Measurements from ENCODE around the gene DUSP19.

DNA sequence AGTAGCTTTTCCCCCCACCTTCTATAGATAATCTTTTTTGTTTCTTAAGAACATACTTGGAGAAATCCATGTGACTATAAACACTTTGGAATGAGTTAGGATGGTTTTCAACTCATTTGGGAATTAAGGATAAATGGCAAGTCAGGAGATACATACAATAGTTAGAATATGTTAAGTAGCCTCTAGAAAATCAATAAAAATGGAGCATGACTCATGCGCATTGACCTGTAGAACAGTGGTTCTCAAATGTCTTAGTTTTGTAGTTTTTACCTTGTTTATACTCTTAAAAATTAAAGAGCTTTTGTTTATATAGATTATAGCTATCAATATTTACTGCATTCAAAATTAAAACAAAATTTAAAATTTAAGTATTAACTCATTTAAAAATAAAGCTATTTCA is 70.4 kb downstream of the DUSP19 start:
- TF ChIP-seq, protein P1, sequence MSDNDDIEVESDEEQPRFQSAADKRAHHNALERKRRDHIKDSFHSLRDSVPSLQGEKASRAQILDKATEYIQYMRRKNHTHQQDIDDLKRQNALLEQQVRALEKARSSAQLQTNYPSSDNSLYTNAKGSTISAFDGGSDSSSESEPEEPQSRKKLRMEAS (IDR thresholded peaks at IDR 0.05), result no peak
- TF ChIP-seq POLR2AphosphoS5 (IDR thresholded peaks at IDR 0.05; ENCODE audit: low read depth, low read length) (no peak), CTCF (IDR thresholded peaks at IDR 0.05; ENCODE audit: control extremely low read depth in 1 of 3, insufficient read depth in 1 of 3, low read depth in 1 of 3, low read length in 3 of 3) (no peak), EZH2 (IDR thresholded peaks at IDR 0.05; ENCODE audit: low read depth, low read length, severe bottlenecking) (no peak), POLR2A (IDR thresholded peaks at IDR 0.05; ENCODE audit: control extremely low read depth in 1 of 2, low read depth in 2 of 2, low read length in 2 of 2) (no peak), EP300 (IDR thresholded peaks at IDR 0.05; ENCODE audit: borderline replicate concordance in 1 of 2, low read depth in 2 of 2, low read length in 2 of 2) (no peak), RAD21 (IDR thresholded peaks at IDR 0.05 in 1 of 2, conservative IDR thresholded peaks at IDR 0.05 in 1 of 2; ENCODE audit: low read depth in 2 of 2, low read length in 2 of 2) (no peak)
- TF ChIP-seq, protein P2, sequence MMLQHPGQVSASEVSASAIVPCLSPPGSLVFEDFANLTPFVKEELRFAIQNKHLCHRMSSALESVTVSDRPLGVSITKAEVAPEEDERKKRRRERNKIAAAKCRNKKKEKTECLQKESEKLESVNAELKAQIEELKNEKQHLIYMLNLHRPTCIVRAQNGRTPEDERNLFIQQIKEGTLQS (IDR thresholded peaks at IDR 0.05; ENCODE audit: insufficient read depth, low read depth, low read length), result no peak
